Effector memory CD4-positive, alpha-beta T cell (primary cell): Measurements from ENCODE around the gene GPC6.

Experiments
- DNase-seq, 3 donors: peaks; one replicate each; pipeline ENCODE4 v3.0.0-alpha.2; 2020
- H3K27ac ChIP-seq: 2 replicates; pipeline ENCODE4 v1.7.0; 2013; ENCODE audit warnings: mild to moderate bottlenecking, low read length, moderate library complexity; ENCODE audit not compliant: insufficient read depth, poor library complexity, severe bottlenecking
- H3K27me3 ChIP-seq: replicated peaks from 2 replicates; pipeline ENCODE4 v1.7.0; 2013; ENCODE audit warnings: mild to moderate bottlenecking, low read length; ENCODE audit not compliant: insufficient read depth, control insufficient read depth, poor library complexity, severe bottlenecking
- H3K36me3 ChIP-seq: 2 replicates; pipeline ENCODE4 v1.7.0; 2013; ENCODE audit warnings: mild to moderate bottlenecking, low read length, moderate library complexity; ENCODE audit not compliant: control insufficient read depth, insufficient read depth
- H3K4me1 ChIP-seq: 2 replicates; pipeline ENCODE4 v1.7.0; 2013; ENCODE audit warnings: low read length, mild to moderate bottlenecking; ENCODE audit not compliant: control insufficient read depth, insufficient read depth, poor library complexity, severe bottlenecking
- H3K4me3 ChIP-seq: 2 replicates; pipeline ENCODE4 v1.7.0; 2013; ENCODE audit warnings: low read length, low read depth, mild to moderate bottlenecking; ENCODE audit not compliant: insufficient read depth, poor library complexity, severe bottlenecking
- H3K9me3 ChIP-seq: 2 replicates; pipeline ENCODE4 v1.7.0; 2013; ENCODE audit warnings: mild to moderate bottlenecking, low read length, moderate library complexity; ENCODE audit not compliant: control insufficient read depth

Gene GPC6

GRCh38 chr13:94178625-94179244 is 952.1 kb downstream of the GPC6 start:
- Histone ChIP-seq H3K36me3 (no peaks in the 10 kb centered on the region), H3K9me3 (no peaks in the 10 kb centered on the region), H3K4me3 (no peak overlapping the region), H3K27me3 (no peaks in the 10 kb centered on the region), H3K4me1 (peaks cover 5% of the 10 kb centered on the region), H3K27ac (no peak overlapping the region)
- DNase-seq: no peak

- no peak for DNase-seq
- Histone ChIP-seq H3K27ac (no peak overlapping the region), H3K4me3 (no peak overlapping the region), H3K27me3 (no peaks in the 10 kb centered on the region), H3K4me1 (peaks cover 5% of the 10 kb centered on the region), H3K9me3 (no peaks in the 10 kb centered on the region), H3K36me3 (no peaks in the 10 kb centered on the region)
These were observed 955.0 kb downstream of the GPC6 start for GRCh38 chr13:94181461-94182107.

- Histone ChIP-seq H3K36me3 (no peaks in the 10 kb centered on the region), H3K9me3 (no peaks in the 10 kb centered on the region), H3K4me1 (peaks cover 5% of the 10 kb centered on the region), H3K27ac (no peak overlapping the region), H3K4me3 (no peak overlapping the region), H3K27me3 (no peaks in the 10 kb centered on the region)
- no peak for DNase-seq
These were observed 955.7 kb downstream of the GPC6 start for GRCh38 chr13:94182185-94182761.

- Histone ChIP-seq H3K27me3 (no peaks in the 10 kb centered on the region), H3K9me3 (no peaks in the 10 kb centered on the region), H3K4me1 (no peaks in the 10 kb centered on the region), H3K27ac (no peak overlapping the region), H3K4me3 (no peak overlapping the region), H3K36me3 (no peaks in the 10 kb centered on the region)
- DNase-seq: no peak
These were observed 959.9 kb downstream of the GPC6 start for GRCh38 chr13:94186470-94186869.

- Histone ChIP-seq H3K9me3 (no peaks in the 10 kb centered on the region), H3K36me3 (no peaks in the 10 kb centered on the region), H3K4me1 (no peaks in the 10 kb centered on the region), H3K27ac (no peak overlapping the region), H3K4me3 (no peak overlapping the region), H3K27me3 (no peaks in the 10 kb centered on the region)
- no peak for DNase-seq
These were observed 961.7 kb downstream of the GPC6 start for GRCh38 chr13:94188201-94188854.

- Histone ChIP-seq H3K27me3 (no peaks in the 10 kb centered on the region), H3K27ac (no peak overlapping the region), H3K36me3 (no peaks in the 10 kb centered on the region), H3K4me3 (no peak overlapping the region), H3K4me1 (no peaks in the 10 kb centered on the region), H3K9me3 (no peaks in the 10 kb centered on the region)
- no peak for DNase-seq
These were observed 965.9 kb downstream of the GPC6 start for GRCh38 chr13:94192431-94192975.

- Histone ChIP-seq H3K4me1 (no peaks in the 10 kb centered on the region), H3K27me3 (no peaks in the 10 kb centered on the region), H3K4me3 (no peak overlapping the region), H3K36me3 (no peaks in the 10 kb centered on the region), H3K27ac (no peak overlapping the region), H3K9me3 (no peaks in the 10 kb centered on the region)
- DNase-seq: no peak
These were observed 969.1 kb downstream of the GPC6 start for GRCh38 chr13:94195715-94196114.

- H3K4me1 ChIP-seq: no peaks in the 10 kb centered on the region
- DNase-seq: no peak
- H3K36me3 ChIP-seq: no peaks in the 10 kb centered on the region
- no peak overlapping the region for H3K27ac ChIP-seq
- no peak overlapping the region for H3K4me3 ChIP-seq
- H3K9me3 ChIP-seq: no peaks in the 10 kb centered on the region
- no peaks in the 10 kb centered on the region for H3K27me3 ChIP-seq
These were observed 969.8 kb downstream of the GPC6 start for GRCh38 chr13:94196413-94196812.

- DNase-seq: no peak
- Histone ChIP-seq H3K27ac (no peak overlapping the region), H3K9me3 (no peaks in the 10 kb centered on the region), H3K36me3 (no peaks in the 10 kb centered on the region), H3K27me3 (no peaks in the 10 kb centered on the region), H3K4me3 (no peak overlapping the region), H3K4me1 (no peaks in the 10 kb centered on the region)
These were observed 972.1 kb downstream of the GPC6 start for GRCh38 chr13:94198681-94199080.

- Histone ChIP-seq H3K27ac (no peak overlapping the region), H3K4me1 (no peaks in the 10 kb centered on the region), H3K36me3 (no peaks in the 10 kb centered on the region), H3K9me3 (no peaks in the 10 kb centered on the region), H3K27me3 (no peaks in the 10 kb centered on the region), H3K4me3 (no peak overlapping the region)
- no peak for DNase-seq
These were observed 972.5 kb downstream of the GPC6 start for GRCh38 chr13:94199135-94199534.
